ENCODE measurements around the gene ATE1. TPM values are rescaled to one million over a fixed set of nuclear protein-coding genes. Genes with fewer than 3 reads are reported as not detected.

ATE1 gene
- polyA plus RNA-seq, 1 donor, result 22.3 TPM

DNA sequence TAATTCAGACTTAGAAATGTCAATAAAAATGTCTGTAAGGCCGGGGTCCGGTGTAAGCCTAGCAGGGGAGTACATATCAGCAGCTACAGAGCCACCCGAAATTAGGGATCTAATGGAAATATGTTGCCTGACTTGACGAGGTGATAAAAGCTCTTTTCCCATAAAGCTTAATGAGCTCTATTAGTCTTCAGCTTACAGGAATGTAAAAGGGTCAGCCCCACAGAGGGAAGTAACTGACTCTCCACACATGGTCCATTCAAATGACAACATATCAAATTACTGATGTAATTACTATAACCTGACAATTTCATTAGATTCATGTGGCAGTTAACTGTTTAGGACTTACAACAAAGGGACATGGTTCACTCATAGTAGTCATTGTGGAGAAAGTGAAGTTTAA is 62.3 kb downstream of the ATE1 start:
- DNase-seq, result no peak

DNA sequence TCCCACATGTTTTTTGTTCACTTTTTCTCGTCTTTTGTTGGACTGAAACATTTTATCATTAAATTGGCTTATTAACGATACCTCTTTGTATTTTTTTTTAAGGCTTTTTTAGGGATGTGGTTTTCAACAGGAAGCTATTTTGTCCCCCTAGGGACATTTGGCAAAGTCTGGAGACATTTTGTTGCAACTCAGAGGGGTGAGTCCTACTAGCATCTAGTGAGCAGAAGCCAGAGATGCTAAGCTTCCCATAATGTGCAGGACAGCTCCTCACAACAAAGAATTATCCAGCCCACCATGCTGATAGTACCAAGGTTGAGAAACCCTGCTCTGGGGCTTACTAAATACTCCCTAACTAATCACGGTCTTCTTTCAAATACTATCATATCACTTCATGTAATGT is 63.2 kb downstream of the ATE1 start:
- no peak for DNase-seq

DNA sequence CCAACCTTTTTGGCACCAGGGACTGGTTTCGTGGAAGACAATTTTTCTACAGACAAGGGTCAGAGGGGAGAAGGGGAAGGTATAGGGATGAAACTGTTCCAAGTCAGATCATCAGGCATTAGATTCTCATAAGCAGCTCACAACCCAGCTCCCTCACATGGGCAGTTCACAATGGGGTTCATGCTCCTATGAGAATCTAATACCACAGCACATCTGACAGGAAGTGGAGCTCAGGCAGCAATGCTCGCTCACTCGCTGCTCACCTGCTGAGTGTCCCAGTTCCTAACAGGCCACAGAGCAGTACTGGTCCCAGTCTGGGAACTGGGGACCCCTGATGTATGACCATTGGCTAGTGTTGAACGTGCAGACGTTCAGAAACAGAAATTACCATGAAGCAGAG is 63.7 kb downstream of the ATE1 start:
- DNase-seq, result no peak

DNA sequence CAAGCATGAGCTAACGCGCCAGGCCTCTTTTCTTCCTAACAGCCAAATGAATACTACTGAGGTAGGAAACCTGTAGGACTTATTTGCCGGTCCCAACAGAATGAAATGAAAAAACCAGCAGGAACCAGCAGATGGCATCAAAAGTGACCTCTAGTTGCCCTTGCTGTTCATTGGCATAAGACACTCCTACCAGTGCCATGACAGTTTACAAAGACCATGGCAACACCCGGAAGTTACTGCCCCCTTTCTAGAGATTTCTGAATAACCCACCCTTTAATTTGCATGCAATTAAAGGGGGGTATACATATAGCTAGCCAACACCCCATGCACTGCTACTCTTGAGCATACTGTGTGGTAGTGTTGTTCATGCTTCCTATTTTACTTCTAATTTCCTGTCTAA is 65.2 kb downstream of the ATE1 start:
- no peak for DNase-seq

DNA sequence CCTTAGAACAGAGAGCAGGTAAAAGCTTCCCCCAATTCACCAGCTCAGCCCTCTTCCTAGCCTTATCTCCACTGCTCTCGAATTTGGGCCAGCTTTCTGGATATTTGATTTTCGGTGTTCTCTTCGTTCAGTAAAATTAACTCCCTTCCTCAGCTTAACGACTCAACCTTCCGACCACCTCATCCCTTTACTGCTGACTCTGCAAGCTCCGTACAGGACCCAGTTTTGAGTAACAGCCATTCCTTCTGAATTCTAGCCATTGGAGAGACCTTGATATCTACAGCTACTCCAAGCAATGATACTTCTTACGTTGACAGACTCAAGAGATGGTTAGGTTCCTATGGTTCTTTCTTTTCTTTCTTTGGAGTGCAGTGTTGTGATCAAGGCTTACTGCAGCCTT is 65.8 kb downstream of the ATE1 start:
- DNase-seq, result no peak

DNA sequence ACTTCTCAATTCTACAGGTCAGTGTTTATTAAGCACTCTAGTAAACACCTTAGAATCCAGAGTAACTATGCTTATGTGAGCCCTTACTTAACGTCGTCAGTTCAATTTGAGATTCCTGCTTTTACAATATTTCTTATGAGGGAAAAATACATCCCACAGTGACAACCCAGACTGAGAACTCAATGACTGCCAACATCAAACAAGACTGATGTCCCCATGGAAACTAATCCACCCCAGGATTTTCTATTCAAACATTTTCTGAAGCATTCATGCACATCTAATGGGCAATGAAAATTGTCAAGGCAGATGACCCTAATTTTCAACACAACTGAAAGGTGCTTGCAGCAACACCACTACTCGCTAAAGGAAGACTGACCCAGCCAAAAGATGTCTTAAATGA is 67.0 kb downstream of the ATE1 start:
- no peak for DNase-seq

DNA sequence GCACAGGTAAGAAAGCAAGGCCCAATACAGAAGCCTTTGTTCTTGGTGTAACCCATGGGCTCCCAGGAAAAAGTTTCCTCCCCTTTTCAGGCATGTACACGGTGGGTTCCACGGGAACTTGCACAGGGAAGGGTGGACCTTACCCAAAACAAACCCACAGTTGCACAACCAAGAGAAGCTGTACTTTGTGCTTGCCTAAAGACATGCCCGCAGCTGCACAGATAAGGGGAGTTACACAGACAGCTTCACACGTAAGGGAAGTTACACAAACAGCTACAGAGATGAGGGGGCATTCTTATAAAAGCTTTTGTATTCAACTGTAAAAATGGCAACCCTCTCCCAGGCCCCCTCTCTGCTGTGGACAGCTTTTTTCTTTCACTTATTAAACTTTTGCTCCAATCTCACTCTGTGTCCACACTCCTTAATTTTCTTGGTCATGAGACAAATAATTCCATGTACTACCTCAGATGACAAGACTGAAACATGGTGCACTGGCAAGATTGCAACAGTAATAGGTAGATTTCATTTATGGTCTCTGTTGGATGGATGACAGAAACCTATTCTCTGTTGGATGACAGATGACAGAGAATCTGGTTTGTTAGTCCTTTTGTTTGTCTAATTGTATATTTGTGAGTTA is 72.9 kb downstream of the ATE1 start:
- DNase-seq, result no peak

DNA sequence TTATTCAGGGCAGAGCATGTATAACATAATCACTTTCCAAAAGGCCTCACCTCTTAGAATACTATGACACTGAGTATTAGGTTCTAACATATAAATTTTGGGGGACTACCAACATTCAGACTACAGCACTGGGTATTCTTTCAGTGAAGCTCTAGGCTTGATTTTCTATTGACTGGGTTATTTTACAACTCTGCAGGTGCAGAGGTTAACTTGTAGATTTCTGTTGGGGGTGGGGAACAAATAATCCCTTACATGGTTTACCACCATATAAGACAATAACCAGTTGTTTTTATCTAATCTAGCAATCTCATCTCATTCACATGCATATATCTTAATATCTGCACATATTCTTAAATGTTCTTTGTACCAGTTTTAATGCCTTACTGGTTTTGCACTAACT is 73.9 kb downstream of the ATE1 start:
- no peak for DNase-seq

DNA sequence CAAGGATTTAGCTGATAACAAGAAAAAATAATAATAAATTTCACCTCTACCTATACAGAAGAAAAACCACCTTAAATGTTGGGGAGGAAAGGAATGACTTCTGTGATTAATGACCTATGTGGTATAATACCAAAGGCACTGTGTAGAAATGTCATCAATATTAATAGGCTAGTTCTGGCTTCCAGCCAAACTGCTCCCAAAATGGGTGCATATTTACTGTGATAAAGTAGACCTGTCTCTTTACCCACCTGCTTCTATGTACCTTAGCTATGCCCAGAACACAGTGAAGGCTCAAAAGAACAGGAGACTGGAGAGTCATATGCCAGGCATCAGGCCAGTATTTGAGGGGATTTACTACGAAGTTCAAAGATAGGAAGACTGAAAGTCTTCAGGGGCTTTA is 76.0 kb downstream of the ATE1 start:
- no peak for DNase-seq

DNA sequence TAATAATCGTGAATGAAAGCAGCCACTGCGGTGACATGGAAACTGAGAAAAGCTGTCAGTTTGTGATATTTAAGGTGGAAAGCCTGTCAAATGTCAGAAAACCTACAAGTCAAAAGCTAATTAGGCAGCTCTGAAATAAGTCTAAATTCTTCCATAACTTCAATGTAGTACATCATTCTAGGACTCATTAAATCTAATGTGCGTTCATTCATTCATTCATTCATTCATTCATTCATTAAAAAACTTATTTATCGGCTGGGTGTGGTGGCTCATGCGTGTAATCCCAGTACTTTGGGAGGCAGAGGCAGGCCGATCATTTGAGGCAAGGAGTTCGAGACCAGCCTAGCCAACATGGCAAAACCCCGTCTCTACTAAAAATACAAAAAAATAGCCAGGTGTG is 79.7 kb downstream of the ATE1 start:
- DNase-seq, result no peak

DNA sequence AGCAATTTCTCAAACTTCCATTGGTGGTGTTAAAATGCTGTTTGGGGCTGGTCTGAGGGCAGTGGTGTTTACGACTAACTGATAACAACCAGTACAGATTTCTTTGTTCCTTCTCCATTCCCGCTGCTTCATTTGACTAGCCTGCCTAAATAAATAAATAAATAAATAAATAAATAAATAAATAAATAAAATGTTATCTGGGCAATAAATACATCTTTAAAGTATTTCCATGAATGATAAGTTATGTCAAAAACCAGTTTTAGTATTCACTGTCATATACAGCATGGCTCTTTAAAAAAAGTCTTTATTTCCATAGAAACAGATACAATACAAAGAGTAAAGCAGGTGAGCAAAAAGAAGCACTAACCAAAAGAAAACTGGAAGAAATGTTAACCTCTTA is 81.3 kb downstream of the ATE1 start:
- DNase-seq, result no peak

DNA sequence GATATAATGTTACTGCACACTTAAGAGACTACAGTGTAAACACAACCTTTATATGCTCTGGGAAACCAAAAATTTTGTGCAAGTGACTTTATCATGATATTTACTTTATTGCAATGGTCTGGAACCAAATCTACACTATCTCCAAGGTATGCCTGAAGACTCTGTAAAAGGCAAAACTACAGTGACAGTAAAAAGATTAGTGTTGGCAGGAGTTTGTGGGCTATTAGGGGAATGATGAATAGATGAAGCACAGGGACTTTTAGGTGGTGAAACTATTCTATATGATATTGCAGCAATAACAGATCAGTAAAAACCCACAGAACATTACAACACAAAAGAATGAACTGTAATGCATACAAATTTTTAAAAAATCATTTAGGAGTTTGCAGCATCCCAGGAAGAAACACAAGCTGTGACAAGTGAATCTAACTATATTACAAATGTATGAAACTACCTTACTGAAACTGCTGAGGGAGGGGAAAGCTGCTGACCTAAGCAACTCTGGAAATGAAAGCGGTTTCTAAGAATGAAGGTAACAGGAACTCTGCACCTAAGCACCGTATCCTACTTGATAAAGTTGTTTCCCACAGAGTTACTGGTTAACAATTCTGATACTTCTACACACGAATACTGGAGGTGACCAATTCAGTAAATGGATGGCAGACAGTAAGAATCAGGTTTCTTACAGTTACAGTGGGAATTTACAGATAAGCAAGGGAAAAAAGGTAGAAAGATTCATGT is 82.6 kb downstream of the ATE1 start:
- DNase-seq, result no peak

DNA sequence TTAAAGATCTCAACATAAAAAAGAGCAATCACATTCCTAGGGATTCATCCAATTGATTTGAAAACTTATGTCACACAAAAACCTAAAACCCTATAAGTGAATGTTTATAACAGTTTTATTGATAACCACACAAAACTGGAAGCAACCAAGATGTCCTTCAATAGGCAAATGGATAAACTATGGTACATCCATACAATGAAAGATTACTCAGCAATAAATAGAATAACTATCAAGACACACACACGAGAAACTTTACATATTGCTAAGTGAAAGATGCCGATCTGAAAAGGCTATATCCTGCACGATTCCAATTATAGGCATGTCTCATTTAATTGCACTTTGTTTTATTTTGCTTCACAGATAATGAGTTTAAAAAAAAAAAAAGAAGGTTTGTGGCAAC is 83.3 kb downstream of the ATE1 start:
- no peak for DNase-seq

DNA sequence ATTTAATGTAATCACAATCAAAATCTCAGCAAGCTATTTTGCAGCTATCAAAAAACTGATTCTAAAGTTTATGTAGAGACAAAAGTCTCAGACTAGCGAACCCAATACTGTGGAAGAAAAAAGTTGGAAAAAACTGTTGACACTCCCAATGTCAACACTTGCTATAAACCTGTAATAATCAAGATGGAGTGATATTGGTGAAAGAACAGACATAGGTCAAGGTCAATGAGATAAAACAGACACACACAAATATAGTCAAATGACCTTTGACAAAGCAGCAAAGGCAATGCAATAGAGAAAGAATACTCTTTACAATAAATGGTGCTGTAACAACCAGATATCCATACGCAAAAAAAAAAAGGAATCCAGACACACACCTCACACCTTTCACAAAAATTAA is 84.5 kb downstream of the ATE1 start:
- no peak for DNase-seq

DNA sequence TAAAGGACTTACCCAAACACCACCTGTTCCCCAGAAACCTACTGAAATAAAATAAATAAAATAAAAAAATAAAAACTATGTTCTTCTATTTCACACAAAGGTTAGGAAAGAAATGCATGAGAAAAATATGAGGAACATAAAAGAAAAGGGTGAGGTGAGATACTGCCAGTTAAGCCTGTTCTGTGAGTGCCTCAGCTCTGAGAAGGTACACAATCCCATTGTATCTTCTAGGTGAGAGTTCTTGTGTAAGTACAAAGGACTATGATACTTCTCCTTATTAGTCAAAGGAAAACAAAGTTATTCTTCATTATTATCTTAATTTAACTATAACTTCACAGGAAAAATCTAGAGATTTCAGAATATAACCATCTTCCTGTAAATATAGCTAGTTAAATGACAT is 86.0 kb downstream of the ATE1 start:
- DNase-seq, result no peak

DNA sequence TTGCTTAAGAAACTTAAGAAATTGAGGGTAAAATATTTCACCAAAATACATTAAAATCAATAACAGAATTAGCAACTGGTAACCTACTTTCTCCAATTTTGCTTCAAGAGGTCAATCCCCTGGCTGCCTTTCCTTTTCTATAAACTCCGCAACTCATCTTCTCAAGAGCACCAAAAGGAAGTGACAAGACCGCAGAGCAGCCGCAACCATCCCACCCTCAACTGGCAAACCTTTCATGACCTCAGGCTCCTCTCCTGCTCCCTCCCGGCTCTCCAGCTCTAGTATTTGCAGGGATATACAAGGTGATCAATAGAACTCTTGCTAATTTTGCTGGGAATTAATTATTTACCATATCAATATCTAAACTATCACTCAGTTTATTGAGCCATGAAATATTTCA is 88.9 kb downstream of the ATE1 start:
- DNase-seq, result no peak

DNA sequence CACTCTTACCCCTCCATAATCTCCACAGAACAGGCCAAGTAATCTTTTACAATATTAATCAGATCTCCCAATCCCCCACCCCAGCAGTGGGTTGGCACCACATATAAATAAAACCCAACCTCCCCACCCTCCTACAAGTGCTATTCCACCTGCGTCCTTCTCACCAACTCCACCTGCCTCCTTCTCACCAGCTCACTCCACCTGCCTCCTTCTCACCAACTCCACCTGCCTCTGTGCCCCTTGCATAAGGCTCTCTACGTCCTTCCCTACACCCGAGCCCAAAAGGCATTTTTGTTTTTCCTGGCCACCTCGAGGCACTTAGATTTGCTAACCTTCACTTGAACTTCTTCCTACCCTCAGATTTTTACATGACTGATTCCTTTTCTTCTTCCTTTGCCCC is 89.7 kb downstream of the ATE1 start:
- no peak for DNase-seq

DNA sequence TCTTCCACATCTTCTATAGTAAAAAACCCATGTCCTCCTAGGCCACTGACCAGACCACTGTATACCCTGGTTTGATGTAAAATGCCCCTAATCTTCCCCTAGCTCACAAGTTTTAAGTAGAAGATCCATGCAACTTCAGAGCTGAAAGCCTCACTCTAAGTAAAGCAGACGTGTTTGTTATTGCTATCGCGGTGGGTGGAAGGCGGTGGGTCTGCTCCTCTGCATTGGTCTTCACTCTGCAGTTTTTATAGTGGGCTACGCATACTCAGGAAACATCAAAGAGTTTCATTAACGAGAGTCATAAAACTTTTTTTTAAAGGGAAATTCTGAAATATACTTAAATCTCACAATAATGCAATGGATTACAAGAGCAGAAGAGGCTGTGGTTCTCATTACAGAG is 91.7 kb downstream of the ATE1 start:
- DNase-seq, result no peak

DNA sequence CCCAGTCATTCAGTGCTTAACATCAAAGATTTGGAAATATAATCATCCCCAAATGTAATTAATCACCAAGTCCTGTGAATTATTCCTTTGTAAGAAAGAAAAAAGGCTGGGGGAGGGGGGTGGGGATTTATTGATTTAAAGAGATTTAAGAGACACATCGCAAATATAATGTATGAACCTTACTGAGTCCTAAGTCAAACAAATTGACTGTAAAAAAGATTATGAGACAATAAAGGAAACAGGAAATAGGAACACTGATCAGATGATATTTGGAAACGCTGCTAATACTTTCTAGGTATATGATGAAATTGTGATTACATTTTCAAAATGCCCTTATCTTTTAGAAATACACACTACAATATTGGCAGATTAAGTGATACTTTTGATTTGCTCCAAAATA is 92.5 kb downstream of the ATE1 start:
- DNase-seq, result no peak

DNA sequence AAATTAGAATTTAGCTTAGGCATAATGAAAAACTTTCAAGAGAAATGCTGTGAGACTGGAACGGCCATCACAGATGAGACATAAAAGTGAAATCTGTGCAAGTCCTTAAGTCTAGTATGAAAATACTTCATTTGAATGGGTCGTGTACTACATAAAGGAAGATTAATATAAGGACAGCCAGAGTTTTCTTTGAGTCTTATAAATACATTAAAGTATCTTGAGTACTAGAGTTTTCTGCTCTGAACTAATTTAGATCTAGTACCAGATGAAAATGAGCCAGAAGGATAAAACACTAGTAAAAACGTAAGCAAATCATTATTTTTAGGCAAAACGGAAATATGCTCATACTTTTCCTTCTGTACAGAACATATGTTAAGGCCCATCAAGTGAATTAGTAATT is 93.1 kb downstream of the ATE1 start:
- DNase-seq, result no peak

DNA sequence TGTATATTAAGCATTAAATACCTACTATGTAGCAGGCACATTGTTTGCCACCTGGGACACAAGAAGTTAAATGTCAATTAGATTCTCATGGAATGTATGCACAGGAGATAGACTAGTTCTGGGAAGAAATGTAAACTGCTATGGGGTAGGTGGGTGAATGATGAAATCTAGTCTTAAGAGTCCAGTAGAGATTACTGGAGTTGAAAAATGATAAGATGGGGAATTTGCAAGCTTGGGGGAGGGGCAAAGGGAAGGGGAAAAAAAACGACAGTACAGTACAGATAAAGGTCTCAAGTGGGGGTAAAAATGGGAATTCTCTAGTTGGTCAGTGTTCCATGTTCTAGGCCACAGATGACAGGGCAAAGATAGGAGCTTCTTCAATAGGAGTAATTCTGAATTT is 94.4 kb downstream of the ATE1 start:
- DNase-seq, result no peak

DNA sequence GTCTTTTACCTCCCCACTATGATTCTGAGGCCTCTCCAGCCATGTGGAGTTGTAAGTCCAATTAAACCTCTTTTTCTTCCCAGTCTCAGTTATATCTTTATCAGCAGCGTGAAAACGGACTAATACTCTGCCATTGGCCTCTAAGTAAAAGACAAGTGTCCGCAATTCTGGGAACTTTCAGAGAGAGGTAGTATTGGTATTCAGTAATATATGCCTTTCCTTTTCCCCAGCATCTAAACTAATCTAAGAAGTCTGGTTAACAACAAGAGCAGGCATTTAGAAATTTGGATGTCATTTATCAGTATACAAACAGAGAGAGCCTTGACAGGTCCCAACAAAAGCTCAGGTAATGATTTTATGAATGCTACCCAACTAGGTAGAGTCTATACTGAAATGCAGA is 95.2 kb downstream of the ATE1 start:
- no peak for DNase-seq

DNA sequence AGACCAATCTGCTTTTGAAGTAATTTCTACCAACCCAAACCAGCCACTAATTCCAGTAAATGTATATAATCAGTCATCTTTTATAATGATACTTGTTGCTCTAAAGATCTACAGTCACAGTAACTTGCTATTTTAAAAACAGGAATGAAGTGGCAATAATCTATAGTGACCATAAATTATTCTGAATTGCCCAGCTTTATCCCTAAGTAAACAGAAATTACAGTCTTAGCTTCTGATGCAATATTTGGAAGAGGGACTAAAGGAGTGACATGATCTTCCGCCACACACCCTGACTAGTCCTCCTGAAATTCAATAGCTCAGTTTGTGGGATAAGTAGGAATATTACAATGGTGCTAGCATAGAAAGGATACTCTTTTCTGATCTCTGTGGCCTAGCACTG is 96.1 kb downstream of the ATE1 start:
- DNase-seq, result no peak

DNA sequence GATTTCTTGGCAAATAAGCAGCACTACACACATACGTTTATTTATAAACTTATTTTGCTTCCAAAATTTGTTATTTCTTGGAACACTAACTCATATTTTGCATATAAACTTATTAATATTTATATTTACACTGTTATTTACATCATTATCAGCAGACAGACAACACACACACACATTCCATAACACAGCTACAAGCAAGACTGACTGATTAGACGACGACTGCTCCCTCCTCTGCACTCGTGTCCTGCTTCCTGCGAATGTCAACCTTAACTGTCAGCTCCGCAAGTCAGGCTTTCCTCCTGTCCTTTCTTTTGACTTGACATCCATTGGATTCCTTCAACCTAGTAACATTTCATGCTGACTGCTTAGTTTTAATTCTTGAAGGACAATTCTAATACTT is 96.6 kb downstream of the ATE1 start:
- no peak for DNase-seq

DNA sequence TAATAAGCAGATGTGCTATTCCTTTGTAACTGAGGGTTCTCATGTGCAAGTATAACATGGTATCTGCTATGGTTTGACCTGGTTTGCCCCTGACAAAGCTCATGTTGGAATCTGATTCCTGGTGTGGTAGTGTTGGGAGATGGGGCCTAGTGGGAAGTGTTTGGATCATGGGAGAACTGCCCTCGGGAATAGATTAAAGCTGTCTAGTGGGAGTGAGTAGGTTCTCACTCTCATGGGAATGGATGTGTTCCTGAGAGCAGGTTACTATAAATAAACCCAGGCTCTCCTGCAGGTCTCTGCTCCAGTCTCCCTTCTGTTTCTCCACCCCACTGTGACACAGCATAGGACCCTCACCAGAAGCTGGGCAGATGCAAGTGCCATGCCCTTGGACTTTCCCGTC is 97.7 kb downstream of the ATE1 start:
- DNase-seq, result no peak

Data from hindlimb muscle (tissue), 1 donor.